SHP77 treated with DMSO at 0.1 percent for 48 hours (cell line): ENCODE data around the gene MTCH1.

Source experiments
- DNase-seq: peaks from one replicate; lab custom pipeline; 2025; lab: John Stamatoyannopoulos, UW

The MTCH1 gene

DNA sequence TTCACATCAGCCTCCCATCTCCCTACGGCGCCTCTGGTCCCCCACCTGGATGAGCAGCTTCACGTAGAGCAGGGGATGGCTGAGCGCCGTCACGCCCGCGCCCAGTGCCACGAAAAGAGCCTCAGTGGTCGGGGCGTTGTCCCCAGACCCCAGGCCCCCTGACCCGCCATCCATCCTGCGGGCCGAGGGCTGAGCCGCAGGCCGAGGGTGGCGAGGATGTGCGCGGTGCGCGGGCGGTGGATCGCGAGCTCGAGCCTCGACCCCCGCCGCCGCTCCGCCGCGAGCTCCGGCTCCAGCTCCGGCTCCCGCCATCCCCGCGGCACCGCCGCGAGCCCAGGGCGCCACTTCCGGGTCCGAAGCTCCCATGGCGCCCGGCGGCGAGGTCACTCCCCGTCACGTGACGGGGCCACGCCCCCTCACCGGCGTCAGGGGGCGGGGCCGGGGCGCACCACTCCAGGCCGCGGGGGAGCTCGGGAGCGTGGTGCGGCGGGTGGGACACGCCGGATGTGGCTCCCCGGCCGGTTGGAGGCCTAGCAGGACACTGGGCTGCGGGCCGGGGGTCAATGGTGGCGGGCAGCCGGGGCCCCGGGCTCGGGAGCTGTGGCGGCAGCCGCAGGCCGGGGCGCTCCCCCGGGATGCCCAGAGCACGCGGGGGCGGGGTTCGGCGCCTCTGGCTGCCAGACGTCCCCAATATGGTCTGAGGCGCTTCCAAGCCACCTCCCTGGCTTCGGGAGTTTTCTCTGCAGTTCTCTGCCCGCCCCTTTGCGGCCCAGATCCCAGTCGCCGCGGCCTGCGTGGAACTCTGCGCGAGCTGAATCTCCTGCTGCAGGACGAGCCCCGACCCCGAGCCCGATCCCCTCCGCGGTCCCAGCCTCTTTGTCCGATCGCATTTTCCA is at the start of gene MTCH1:
MTCH1 (minus strand) TSS at position 389 of the 896 bp plus-strand sequence; CDS start at position 366, 23 bp downstream.
- peak; percentile 44 for DNase-seq

DNA sequence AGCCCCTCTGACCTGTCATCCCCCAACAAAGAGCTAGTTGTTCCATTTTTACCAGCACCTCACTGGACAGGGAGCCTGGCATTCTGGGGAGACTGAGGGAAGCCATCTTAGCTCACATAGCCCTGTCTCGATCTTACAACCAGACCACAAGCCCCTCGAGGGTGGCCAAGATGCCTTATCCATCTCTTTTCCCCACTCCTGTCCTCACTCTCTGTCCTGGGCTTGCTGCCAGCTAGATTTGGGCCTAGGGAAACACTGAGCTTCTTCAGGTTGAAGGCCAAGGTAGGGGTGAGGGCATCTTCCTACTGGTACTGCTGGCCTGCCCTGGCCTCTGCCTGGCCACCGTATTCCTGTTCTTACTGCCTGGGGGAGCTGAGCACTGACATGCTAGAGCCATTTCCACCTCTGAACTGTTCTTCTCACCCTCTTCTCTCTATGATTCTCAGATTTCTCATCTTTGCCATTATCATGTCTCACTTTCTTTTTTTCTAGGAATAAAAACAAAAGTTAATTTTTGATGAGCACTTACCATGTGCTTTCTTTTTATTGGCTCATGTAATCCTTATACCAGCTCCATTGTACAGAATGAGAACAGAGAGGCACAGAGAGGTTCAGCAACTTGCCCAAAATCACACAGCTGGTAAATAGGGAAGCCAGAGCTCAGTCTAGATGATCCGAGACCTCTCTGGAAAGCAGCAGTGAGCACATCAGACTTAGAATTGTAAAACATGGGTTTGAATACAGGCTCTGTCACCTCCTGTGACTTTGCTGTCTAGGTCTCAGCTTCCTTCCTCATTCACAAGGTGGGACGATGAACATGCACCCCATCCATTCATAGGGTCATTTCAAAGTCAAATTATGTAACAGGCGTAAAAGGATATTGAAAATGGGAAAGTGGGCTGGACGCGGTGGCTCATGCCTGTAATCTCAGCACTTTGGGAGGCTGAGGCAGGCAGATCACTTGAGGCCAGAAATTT is 48.1 kb upstream of the MTCH1 start:
- no peak for DNase-seq

DNA sequence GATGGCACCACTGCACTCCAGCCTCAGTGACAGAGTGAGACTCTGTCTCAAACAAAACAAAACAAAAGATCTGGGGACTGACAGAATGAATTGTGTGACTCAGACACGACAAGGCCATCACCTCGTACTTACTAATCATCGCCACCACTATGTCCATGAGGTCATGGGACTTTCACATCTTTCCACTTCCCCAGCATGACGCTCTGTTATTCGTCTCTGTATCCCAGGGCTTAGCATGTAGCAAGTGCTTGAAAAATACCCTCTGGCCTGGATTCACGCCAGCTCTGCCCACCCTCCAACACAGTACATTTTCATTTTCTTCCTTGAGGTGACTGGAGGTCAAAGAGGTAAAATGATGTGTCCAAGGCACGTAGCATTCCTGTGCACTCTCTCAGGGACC is 47.3 kb upstream of the MTCH1 start:
- DNase-seq: no peak

GRCh38 chr6:37032239-37032638 is 46.2 kb upstream of the MTCH1 start:
- DNase-seq: no peak

DNA sequence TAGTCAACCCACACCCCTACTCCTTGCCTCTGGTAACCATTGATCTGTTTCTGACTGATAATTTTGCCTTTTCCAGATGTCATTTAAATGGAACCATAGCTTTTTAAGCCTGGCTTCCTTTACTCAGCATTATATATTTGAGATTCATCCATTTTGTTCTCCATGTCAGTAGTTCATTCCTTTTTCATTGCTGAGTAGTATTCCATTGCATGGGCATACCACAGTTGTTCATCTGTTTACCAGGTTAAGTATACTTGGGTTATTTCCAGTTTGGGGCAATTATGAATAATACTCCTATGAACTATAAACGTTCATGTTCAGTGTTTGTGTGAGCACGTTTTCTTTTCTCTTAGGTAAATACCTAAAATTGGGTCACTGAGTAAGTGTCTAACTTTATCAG is 44.6 kb upstream of the MTCH1 start:
- no peak for DNase-seq

- DNase-seq: peak; percentile 38
Observed at GRCh38 chr6:37029249-37029971, 43.4 kb upstream of the MTCH1 start.

- DNase-seq: no peak
Observed at GRCh38 chr6:37027811-37028469, 41.9 kb upstream of the MTCH1 start.

GRCh38 chr6:37027036-37027720 is 41.2 kb upstream of the MTCH1 start:
- no peak for DNase-seq

DNA sequence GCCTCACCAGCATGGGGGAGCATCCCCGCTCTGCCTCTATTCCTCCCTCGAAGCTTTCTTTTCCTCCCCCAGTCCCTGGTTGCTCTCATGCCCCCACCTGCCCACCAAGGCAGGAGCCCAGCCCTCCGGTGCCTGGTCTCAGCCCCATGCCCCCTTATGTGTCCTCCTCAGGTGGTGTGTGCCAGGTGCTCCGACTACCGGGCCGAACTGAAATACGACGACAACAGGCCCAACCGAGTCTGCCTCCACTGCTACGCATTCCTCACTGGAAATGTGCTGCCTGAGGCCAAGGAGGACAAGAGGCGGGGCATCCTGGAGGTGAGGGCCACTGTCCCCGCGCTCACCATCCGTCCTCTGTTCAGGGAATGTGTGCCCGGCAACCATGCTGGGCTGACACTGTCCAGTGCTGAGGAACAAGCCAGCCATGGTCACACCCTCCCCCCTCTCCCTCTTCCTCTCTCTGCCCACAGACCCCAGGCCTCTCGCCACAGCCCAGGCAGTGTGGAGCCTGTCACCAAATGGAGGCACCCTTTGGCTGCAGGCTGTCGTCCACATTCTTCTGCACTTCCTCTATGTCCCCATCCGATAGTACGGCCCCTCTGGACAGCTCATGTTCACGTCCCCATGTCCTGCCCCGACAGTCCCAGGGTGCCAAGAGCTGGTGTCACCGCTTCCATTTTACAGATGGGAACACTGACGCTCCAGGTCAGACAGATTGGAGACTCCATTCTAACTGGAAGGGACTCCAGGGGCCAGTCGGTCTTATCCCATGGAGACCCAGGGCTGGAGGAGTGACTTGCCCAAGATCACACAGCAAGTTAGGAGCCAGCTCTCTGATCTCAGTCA is 39.8 kb upstream of the MTCH1 start:
- DNase-seq: no peak

GRCh38 chr6:37024656-37025337 is 38.8 kb upstream of the MTCH1 start:
- DNase-seq: no peak

- DNase-seq: no peak
Observed at GRCh38 chr6:37022135-37022863, 36.3 kb upstream of the MTCH1 start.

- DNase-seq: no peak
Observed at GRCh38 chr6:37021356-37022129, 35.5 kb upstream of the MTCH1 start.

GRCh38 chr6:37020812-37021211 is 34.8 kb upstream of the MTCH1 start:
- no peak for DNase-seq

DNA sequence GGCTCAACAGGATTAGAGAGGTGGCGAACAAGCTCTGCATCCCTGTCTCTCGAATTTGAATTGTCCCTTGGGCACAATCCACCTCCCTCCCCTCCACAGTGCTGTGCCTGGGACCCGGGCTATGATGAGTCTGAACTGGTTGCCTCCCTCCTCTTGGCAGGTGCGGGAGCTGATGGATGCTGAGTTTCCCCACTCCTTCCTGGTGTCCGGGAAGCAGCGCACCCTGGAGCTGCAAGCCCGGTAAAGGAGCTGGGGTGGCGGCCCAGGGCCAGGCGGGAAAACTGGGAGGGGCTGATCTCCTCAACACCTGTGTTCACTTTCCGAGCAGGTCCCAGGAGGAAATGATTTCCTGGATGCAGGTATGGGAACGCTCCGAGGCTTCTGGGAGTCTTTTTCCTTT is 34.4 kb upstream of the MTCH1 start:
- no peak for DNase-seq

DNA sequence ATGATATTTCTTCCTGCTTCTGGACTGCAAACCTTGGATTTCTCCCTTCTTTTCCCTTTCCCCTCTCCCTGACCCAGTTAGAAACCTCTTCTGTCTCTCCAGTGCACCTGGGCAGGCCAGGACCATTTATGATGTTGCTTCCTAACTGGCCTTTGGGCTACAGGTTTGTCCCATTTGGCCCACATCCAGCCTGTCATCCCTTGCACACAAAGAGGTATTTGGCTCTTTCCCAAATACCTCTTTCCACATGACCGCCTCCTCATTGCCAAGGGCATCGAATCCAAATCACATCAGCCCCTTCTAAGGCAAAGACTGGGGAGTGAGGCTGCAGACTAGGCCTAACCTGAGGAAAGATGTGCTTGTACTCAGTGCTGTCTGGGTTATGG is 33.1 kb upstream of the MTCH1 start:
- DNase-seq: peak; percentile 20

- DNase-seq: peak; percentile 80
Observed at GRCh38 chr6:37018198-37019064, 32.4 kb upstream of the MTCH1 start.
